H1 (cell line): ENCODE results near the gene ASIC2. TPM values are rescaled to one million over a fixed set of nuclear protein-coding genes. Genes with fewer than 3 reads are reported as not detected.

Experiments used
- CBX8 ChIP-seq: fragments of 300-800, 300-1000 bp; sonication (generic); IDR thresholded peaks from 2 replicates; pipeline ENCODE4 v1.7.1; 2016; ENCODE audit warnings: low read depth, low read length, borderline replicate concordance
- CREB1 ChIP-seq: IDR thresholded peaks from 2 replicates; pipeline ENCODE4 v1.6.1; 2012; ENCODE audit warnings: inconsistent platforms
- KDM5A ChIP-seq: fragments of 200-600 bp; IDR thresholded peaks from 2 replicates; pipeline ENCODE4 v1.7.1; 2012; ENCODE audit warnings: mild to moderate bottlenecking, low read length, inconsistent platforms, mixed read lengths
- SIRT6 ChIP-seq: IDR thresholded peaks from one replicate; pipeline ENCODE4 v1.7.1; 2012; ENCODE audit warnings: low read length, inconsistent platforms
- TCF12 ChIP-seq: IDR thresholded peaks from 2 replicates; pipeline ENCODE4 v1.6.1; 2011; ENCODE audit warnings: low read depth, mild to moderate bottlenecking, low read length
- polyA plus RNA-seq, 7 experiments: library from polyadenylated mRNA; depleted of rRNA in 3 of 7; stranded (reverse) in 5 of 7; unstranded in 2 of 7; fragments of >200 nt in 5 of 7; fragments of 200-250 nt in 2 of 7; gene quantifications; 1 replicate in 5 of 7; 2 replicates in 1 of 7; 4 replicates in 1 of 7; pipeline versions ENCODE4 v1.2.1 to v1.2.3, GENCODE V29; 2011 to 2013; ENCODE audit warnings: missing spikeins in 2 of 7, mixed read lengths in 2 of 7
- total RNA-seq: library from RNA; stranded (reverse); fragmentation: NEBNext Ultra II Directional; extraction: Animal tissue kit (Norgen Biotek cat#: 25700); gene quantifications from 2 replicates; pipeline ENCODE4 v1.2.1, GENCODE V29; 2021
- TF ChIP-seq, protein P1 (sequence below), 3 experiments: IDR thresholded peaks; 1 replicate in 2 of 3; 2 replicates in 1 of 3; pipeline versions ENCODE4 v1.5.1 to v1.6.1; 2011; ENCODE audit warnings: low read length in 3 of 3, mild to moderate bottlenecking in 3 of 3, inconsistent platforms in 2 of 3, low read depth in 1 of 3, moderate library complexity in 1 of 3; ENCODE audit not compliant: insufficient read depth in 1 of 3; ENCODE audit errors: control extremely low read depth in 1 of 3

ASIC2 gene
- total and polyA plus RNA-seq, 2 of the 8 experiments (the other 6 are each of a cell fraction or from before 2014, with no cell fraction given): 0.86 to 1.2 TPM

DNA sequence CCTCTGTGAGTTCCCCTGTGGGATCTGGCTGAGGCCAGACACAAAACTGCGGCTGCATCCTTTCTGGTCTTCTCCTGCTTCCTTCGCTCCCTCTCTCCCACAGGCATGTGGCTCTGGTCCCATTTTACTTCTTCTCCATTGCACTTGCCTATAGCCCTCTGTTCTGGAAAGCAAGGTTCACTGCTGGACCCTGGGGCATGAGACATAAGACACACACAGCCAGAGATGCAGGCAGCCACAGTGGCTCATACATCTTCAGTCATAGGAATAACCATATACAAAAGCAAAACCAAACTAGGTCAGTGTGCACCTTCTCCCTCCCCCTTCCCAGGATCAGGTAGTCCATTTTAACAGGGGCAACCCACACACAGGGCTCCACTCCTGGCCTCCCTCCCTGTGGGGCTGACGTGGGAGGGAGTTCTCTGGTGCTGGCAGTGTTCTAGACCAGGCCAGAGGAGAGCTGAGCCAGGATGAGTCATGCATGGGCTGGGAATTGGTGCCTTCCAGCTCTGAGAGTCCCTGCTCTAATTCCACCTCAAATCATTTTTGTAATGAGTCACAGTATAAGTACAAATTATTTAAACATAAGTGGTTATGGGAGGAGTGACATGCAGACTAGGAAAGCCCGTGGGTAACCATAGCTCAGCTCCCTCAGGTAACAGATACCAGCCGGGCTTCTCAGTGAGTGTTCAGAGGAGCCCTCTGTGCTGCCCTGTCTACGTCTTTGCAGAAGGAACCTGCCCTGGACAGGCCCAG lies 58.0 kb downstream of the ASIC2 start (continued):
- TF ChIP-seq, protein P1, sequence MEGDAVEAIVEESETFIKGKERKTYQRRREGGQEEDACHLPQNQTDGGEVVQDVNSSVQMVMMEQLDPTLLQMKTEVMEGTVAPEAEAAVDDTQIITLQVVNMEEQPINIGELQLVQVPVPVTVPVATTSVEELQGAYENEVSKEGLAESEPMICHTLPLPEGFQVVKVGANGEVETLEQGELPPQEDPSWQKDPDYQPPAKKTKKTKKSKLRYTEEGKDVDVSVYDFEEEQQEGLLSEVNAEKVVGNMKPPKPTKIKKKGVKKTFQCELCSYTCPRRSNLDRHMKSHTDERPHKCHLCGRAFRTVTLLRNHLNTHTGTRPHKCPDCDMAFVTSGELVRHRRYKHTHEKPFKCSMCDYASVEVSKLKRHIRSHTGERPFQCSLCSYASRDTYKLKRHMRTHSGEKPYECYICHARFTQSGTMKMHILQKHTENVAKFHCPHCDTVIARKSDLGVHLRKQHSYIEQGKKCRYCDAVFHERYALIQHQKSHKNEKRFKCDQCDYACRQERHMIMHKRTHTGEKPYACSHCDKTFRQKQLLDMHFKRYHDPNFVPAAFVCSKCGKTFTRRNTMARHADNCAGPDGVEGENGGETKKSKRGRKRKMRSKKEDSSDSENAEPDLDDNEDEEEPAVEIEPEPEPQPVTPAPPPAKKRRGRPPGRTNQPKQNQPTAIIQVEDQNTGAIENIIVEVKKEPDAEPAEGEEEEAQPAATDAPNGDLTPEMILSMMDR (IDR thresholded peaks at IDR 0.05; ENCODE audit: control extremely low read depth in 1 of 3, insufficient read depth in 1 of 3, low read depth in 1 of 3, low read length in 3 of 3): no peak
- TF ChIP-seq CREB1: no peak
- TF ChIP-seq TCF12: no peak
- no peak for TF ChIP-seq CBX8
- no peak for TF ChIP-seq SIRT6
- no peak for TF ChIP-seq KDM5A
